KOPT-K1 (cell line): ENCODE data around the gene HORMAD2.

Experiments used
- H3K27ac ChIP-seq: fragments of 200-600 bp; sonication (generic); 2 replicates; pipeline ENCODE4 v1.5.1; 2016; ENCODE audit warnings: antibody characterized with exemption, mild to moderate bottlenecking, low read depth, low read length; ENCODE audit not compliant: poor library complexity, severe bottlenecking
- H3K36me3 ChIP-seq: fragments of 200-600 bp; sonication (generic); 2 replicates; pipeline ENCODE4 v1.5.1; 2017; ENCODE audit warnings: antibody characterized with exemption, mild to moderate bottlenecking, low read length, moderate library complexity; ENCODE audit not compliant: insufficient read depth
- H3K9me3 ChIP-seq: fragments of 200-600 bp; sonication (generic); 2 replicates; pipeline ENCODE4 v1.5.1; 2017; ENCODE audit warnings: antibody characterized with exemption, low read length, mild to moderate bottlenecking; ENCODE audit not compliant: insufficient read depth, poor library complexity, severe bottlenecking

HORMAD2 gene

DNA sequence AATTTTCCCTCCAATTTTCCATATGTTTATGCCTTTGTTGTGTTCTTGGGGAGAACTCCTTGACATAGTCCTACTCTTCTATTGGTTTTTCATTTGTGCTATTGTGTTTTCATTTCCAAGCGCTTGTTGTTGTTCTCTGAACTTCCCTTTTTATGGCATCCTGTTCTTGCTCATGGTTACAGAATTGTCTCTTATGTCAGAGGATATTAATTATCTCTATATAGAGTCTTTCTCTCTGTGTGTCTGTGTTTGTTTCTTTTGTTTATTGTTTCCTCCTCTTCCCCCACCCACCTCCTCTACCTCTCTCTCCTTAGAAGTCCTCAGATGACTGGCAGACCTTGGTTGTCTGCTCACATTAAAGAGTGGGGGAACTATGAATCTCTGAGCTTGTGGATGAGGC, 69.9 kb downstream of the HORMAD2 start:
- Histone ChIP-seq H3K36me3 (no peaks in the 10 kb centered on the region), H3K9me3 (no peaks in the 10 kb centered on the region), H3K27ac (no peak overlapping the region)

DNA sequence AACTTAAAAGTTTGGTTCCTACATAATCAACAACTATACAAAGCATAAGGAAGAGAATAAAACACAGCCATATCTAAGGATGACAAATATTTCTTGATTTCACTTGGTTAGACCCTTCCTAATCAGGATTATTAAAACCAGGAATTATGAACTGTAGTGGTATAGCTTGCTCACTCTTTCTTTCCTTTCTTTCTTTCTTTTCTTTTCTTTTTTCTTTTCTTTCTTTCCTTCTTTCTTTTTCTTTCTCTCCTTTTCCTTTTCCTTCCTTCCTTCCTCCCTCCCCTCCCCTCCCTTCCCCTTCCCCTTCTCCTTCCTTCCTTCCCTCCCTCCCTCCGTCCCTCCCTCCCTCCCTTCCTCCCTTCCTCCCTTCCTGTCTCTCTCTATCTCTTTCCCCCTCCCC, 78.0 kb downstream of the HORMAD2 start:
- no peaks in the 10 kb centered on the region for H3K9me3 ChIP-seq
- no peak overlapping the region for H3K27ac ChIP-seq
- H3K36me3 ChIP-seq, result no peaks in the 10 kb centered on the region

DNA sequence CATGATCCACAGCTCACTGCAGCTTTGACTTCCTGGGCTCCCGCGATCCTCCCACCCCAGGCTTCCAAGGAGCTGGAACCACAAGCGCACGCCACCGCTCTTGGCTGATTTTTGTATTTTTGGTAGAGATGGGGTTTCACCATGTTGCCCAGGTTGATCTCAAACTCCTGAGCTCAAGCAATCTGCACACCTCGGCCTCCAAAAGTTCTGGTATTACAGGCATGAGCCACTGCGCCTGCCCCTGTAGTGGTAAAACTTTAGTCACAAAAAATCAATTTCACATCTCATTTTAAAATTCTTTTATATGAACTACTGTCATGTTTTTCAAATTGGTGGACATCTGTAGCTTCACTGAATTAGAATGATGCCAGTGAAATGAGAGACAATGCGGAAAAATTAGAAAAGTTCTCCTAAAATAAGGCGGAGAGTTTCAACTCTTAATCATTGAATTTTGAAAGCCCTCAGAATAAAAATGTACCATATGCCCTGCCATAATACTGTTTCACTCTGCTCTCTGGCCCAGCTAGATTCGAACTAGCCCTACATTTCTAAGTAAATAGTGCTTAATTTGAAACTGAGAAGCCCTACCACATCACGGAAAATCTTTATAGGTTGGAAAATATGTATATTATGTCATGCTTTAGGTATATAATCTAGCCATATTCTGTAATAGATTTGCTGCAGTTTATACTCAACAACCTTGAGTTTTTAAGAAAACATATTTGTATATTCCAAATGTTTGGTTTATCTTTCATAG, 78.7 kb downstream of the HORMAD2 start:
- Histone ChIP-seq H3K36me3 (no peaks in the 10 kb centered on the region), H3K9me3 (no peaks in the 10 kb centered on the region), H3K27ac (no peak overlapping the region)

- H3K27ac ChIP-seq, result peak overlapping the region; percentile 23
- H3K36me3 ChIP-seq, result no peaks in the 10 kb centered on the region
Observed at GRCh38 chr22:30159561-30160353, 79.5 kb downstream of the HORMAD2 start.

DNA sequence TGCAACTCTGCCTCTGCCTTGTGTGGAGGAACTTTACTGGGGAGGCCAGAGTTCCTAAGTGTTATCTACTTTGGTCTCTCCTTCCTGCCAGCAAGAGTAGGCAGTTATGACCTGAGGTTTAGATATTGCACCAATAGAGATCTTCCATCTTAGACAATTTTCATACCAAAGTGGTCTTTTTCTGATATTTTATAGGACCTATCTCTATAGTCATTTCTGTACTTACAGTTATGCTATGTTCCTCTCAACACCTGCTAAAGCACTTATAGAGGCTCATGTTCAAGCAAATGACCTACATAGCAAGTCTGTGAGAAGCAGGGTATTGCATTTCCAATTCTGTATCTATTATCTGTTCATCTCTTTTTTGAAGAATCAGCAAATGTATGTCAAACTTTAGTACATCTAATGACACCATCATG, 80.8 kb downstream of the HORMAD2 start:
- Histone ChIP-seq H3K36me3 (no peaks in the 10 kb centered on the region), H3K27ac (peak overlapping the region; percentile 46), H3K9me3 (no peaks in the 10 kb centered on the region)

More at GRCh38 chr22:30159561-30160353, 79.5 kb downstream of the HORMAD2 start:
- H3K9me3 ChIP-seq, result no peaks in the 10 kb centered on the region

DNA sequence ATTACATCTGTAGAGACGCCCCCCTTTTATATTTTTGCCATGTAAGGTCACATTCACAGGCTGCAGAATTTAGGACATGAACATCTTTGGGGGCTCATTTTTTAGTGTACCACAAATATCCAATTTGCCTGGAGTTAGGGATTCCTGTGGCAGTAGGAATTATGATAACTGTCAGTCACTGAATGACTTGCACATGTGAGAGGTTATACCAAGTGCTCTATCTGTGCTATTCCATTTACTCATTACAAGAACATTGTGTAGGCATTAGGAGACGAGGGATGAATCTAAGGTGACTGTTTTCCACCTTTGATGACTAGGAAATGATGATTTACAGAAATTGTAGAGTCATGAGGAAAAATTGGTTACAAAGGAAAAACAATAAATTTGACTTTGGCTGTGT, 87.0 kb downstream of the HORMAD2 start:
- H3K9me3 ChIP-seq, result no peaks in the 10 kb centered on the region
- H3K27ac ChIP-seq, result no peak overlapping the region
- H3K36me3 ChIP-seq, result no peaks in the 10 kb centered on the region

DNA sequence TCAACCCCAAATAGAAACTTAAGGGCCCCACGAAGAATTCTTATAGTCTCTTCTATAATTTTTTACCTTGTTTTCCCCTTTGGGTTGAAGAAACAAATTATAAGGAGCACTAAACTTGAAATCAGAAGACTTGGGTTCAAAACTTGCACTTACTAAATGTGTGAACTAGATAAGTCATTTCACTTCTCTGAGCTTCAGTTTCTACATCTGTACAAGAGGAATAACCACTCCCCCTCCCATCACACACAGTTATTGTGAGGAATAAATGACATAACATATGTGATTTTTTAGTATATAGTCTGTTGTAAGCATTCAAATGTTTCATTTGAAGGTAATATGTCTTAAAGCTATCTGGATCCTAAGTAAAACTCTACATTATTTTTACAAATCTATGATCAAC, 87.5 kb downstream of the HORMAD2 start:
- H3K36me3 ChIP-seq, result no peaks in the 10 kb centered on the region
- no peak overlapping the region for H3K27ac ChIP-seq
- H3K9me3 ChIP-seq, result no peaks in the 10 kb centered on the region

- Histone ChIP-seq H3K36me3 (no peaks in the 10 kb centered on the region), H3K9me3 (no peaks in the 10 kb centered on the region), H3K27ac (peak overlapping the region; percentile 58)
Observed at GRCh38 chr22:30169002-30169401, 88.7 kb downstream of the HORMAD2 start.

- Histone ChIP-seq H3K36me3 (no peaks in the 10 kb centered on the region), H3K27ac (peak overlapping the region; percentile 58), H3K9me3 (no peaks in the 10 kb centered on the region)
Observed at GRCh38 chr22:30170129-30170528, 89.9 kb downstream of the HORMAD2 start.

DNA sequence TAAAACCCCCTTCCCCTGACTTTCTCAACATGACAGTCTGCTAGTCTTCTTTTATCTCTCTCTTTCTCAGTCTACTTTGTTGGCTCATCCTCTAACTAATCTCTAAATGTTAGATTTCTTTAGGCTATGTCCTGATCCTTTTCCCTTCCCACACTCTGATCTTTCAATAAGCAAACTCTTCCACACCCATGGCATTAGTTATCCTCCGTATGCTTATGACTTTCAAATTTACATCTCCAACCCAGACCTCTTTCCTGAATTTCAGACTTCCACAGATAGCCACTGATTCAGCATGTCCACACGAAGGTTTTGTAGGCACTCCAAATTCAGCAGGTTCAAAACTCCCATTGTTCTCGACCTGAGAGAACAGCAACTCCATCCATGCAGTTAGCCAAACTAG, 90.7 kb downstream of the HORMAD2 start:
- H3K9me3 ChIP-seq, result no peaks in the 10 kb centered on the region
- no peak overlapping the region for H3K27ac ChIP-seq
- no peaks in the 10 kb centered on the region for H3K36me3 ChIP-seq

GRCh38 chr22:30175690-30176288, 95.5 kb downstream of the HORMAD2 start:
- Histone ChIP-seq H3K36me3 (no peaks in the 10 kb centered on the region), H3K9me3 (no peaks in the 10 kb centered on the region), H3K27ac (peak overlapping the region; percentile 48)

GRCh38 chr22:30176431-30176830, 96.2 kb downstream of the HORMAD2 start:
- Histone ChIP-seq H3K36me3 (no peaks in the 10 kb centered on the region), H3K27ac (peak overlapping the region; percentile 48), H3K9me3 (no peaks in the 10 kb centered on the region)

DNA sequence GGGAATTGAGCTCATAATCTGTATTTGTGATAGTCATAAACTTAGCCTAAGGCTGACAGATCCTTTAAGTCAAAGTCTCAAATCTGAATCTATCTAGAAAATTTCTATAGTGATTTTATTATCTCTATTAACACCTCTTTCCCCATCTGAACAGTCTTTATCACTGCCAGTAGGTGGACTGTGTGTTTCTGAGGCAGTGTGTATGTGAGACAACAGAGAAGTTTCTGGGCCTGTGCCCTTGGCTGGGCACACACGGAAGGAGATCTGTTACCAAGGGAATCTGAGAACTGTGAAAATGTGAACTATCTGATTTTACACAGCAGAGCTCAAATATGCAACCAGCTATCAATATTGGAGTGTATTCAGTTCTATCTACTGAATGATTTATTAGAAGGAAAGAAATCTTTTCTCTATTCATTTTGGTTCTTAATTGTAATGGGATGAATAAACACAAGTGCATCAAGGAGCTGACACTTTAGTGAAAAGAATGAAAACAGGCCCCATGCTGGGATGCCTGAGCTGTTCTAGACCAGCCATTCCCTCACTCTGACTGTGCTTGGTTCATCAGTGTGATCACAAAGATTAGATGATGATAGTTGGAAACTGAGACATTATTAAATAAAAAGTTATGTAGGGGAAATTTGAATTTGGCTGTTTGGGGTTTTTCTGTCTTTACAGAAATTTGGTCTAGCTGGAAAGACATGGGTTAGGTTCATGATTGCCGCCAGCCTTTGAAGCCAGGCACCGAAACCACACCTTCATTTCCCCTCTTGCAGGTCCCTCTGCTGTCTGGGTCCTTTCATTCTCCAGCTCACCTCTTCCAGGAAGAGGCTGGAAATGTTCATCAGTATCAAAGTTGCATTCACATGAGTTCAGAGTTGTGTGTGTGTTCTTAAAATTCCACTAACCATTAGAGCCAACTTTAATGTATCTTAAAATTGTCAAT, 98.2 kb downstream of the HORMAD2 start:
- H3K9me3 ChIP-seq, result no peaks in the 10 kb centered on the region
- peak overlapping the region; percentile 86 for H3K27ac ChIP-seq
- no peaks in the 10 kb centered on the region for H3K36me3 ChIP-seq

- Histone ChIP-seq H3K27ac (peak overlapping the region; percentile 86), H3K36me3 (no peaks in the 10 kb centered on the region), H3K9me3 (no peaks in the 10 kb centered on the region)
Observed at GRCh38 chr22:30180616-30181015, 100.4 kb downstream of the HORMAD2 start.
